ENCODE data around the gene EPS8L2. TPM values are rescaled to one million over a fixed set of nuclear protein-coding genes. Genes with fewer than 3 reads are reported as not detected.
"Not testable (repeated sequence)": the region's sequence is repeated elsewhere in the genome, so short reads cannot be mapped to it uniquely, and the experiment has no call there.

The EPS8L2 gene
- total RNA-seq, 4 donors from 2014 or later: 5.6 to 31.6 (median 24.9) TPM

- H3K36me3 ChIP-seq: no peaks in the 10 kb centered on the region
- no peak overlapping the region for H3K27ac ChIP-seq (replicated peaks in 1 of 4)
- no peak overlapping the region for H3K4me3 ChIP-seq
- intact Hi-C loops (cut with DNase I): no loop called here
- no peak for DNase-seq (ENCODE audit: extremely low spot score)
- whole genome bisulfite sequencing: 83% methylated on average over 20 of the region's 20 CpGs
- H3K4me1 ChIP-seq: peaks cover 6 to 20% (median 15%) of the 10 kb centered on the region in 4 donors
- no peaks in the 10 kb centered on the region for H3K9me3 ChIP-seq
- no peak for TF ChIP-seq POLR2AphosphoS5 (IDR thresholded peaks at IDR 0.05)
- TF ChIP-seq EP300 (IDR thresholded peaks at IDR 0.05): no peak
- TF ChIP-seq POLR2A (IDR thresholded peaks at IDR 0.05; ENCODE audit: low read depth): no peak
- TF ChIP-seq, protein P1, sequence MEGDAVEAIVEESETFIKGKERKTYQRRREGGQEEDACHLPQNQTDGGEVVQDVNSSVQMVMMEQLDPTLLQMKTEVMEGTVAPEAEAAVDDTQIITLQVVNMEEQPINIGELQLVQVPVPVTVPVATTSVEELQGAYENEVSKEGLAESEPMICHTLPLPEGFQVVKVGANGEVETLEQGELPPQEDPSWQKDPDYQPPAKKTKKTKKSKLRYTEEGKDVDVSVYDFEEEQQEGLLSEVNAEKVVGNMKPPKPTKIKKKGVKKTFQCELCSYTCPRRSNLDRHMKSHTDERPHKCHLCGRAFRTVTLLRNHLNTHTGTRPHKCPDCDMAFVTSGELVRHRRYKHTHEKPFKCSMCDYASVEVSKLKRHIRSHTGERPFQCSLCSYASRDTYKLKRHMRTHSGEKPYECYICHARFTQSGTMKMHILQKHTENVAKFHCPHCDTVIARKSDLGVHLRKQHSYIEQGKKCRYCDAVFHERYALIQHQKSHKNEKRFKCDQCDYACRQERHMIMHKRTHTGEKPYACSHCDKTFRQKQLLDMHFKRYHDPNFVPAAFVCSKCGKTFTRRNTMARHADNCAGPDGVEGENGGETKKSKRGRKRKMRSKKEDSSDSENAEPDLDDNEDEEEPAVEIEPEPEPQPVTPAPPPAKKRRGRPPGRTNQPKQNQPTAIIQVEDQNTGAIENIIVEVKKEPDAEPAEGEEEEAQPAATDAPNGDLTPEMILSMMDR (IDR thresholded peaks at IDR 0.05): no peak
- H3K27me3 ChIP-seq: peaks cover 0 to 43% (median 4%) of the 10 kb centered on the region in 4 donors
These were observed 27.0 kb downstream of the EPS8L2 start for GRCh38 chr11:733072-733471.

GRCh38 chr11:734541-734940, 28.5 kb downstream of the EPS8L2 start:
- H3K27me3 ChIP-seq: peaks cover 0 to 29% (median 4%) of the 10 kb centered on the region in 4 donors
- intact Hi-C loops (cut with DNase I); H3K9me3 ChIP-seq; H3K36me3 ChIP-seq; H3K4me1 ChIP-seq; H3K4me3 ChIP-seq; H3K27ac ChIP-seq (replicated peaks in 1 of 4); DNase-seq (ENCODE audit: extremely low spot score): not testable (repeated sequence)
- WGBS: 95% methylated on average over 13 of the region's 26 CpGs

- peaks cover 0 to 8% (median 4%) of the 10 kb centered on the region in 4 donors for H3K4me1 ChIP-seq
- no peak for TF ChIP-seq POLR2A (IDR thresholded peaks at IDR 0.05; ENCODE audit: low read depth)
- TF ChIP-seq, protein P1 (IDR thresholded peaks at IDR 0.05): no peak
- TF ChIP-seq EP300 (IDR thresholded peaks at IDR 0.05): no peak
- TF ChIP-seq POLR2AphosphoS5 (IDR thresholded peaks at IDR 0.05): no peak
- 49% methylated on average over 9 of the region's 11 CpGs for WGBS
These were observed 31.3 kb downstream of the EPS8L2 start for GRCh38 chr11:737366-737765.

DNA sequence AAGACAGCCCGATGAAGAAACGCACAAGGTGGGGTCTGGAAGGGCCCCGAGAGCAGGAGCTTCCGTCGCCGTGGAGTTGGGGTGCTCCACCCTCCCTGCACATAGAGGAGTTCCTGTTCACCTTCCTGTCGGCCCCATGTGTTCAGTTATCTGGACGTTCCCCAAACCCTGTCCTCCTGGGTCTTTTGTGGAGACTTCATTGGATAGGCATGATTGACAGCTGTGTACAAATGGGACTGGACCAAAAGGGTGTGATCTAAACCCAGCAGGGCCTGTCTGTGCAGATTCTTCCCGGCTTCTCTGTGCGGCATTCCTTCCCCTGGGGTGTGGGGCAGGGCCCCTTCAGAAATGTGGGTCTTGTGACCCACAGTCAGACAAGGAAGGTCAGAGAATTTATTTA, 31.9 kb downstream of the EPS8L2 start:
- H3K9me3 ChIP-seq; H3K27ac ChIP-seq (replicated peaks in 1 of 4); H3K36me3 ChIP-seq; DNase-seq (ENCODE audit: extremely low spot score); intact Hi-C loops (cut with DNase I); H3K4me3 ChIP-seq; H3K4me1 ChIP-seq: not testable (repeated sequence)
- peaks cover 0 to 22% (median 4%) of the 10 kb centered on the region in 4 donors for H3K27me3 ChIP-seq
- 50% methylated on average over 10 of the region's 10 CpGs for WGBS

More at GRCh38 chr11:737366-737765, 31.3 kb downstream of the EPS8L2 start:
- DNase-seq (ENCODE audit: extremely low spot score): no peak
- intact Hi-C loops (cut with DNase I): no loop called here
- peaks cover 0 to 26% (median 4%) of the 10 kb centered on the region in 4 donors for H3K27me3 ChIP-seq
- no peak overlapping the region for H3K4me3 ChIP-seq
- no peak overlapping the region for H3K27ac ChIP-seq (replicated peaks in 1 of 4)
- no peaks in the 10 kb centered on the region for H3K36me3 ChIP-seq
- H3K9me3 ChIP-seq: no peaks in the 10 kb centered on the region

- TF ChIP-seq POLR2AphosphoS5 (IDR thresholded peaks at IDR 0.05) (no peak), POLR2A (IDR thresholded peaks at IDR 0.05; ENCODE audit: low read depth) (no peak), EP300 (IDR thresholded peaks at IDR 0.05) (no peak)
- TF ChIP-seq, protein P1 (IDR thresholded peaks at IDR 0.05): no peak
- H3K4me1 ChIP-seq: peaks cover 11 to 18% (median 13%) of the 10 kb centered on the region in 4 donors
- WGBS: 97% methylated on average over 3 of the region's 3 CpGs
- no peak overlapping the region for H3K27ac ChIP-seq (replicated peaks in 1 of 4)
- intact Hi-C loops (cut with DNase I): no loop called here
- H3K4me3 ChIP-seq: no peak overlapping the region
- peaks cover 0 to 8% (median 0%) of the 10 kb centered on the region in 4 donors for H3K27me3 ChIP-seq
- H3K9me3 ChIP-seq: no peaks in the 10 kb centered on the region
- no peaks in the 10 kb centered on the region for H3K36me3 ChIP-seq
- DNase-seq (ENCODE audit: extremely low spot score): no peak
These were observed 36.1 kb downstream of the EPS8L2 start for GRCh38 chr11:742156-742546.

GRCh38 chr11:742571-743201, 36.7 kb downstream of the EPS8L2 start:
- Histone ChIP-seq H3K4me3 (no peak overlapping the region), H3K4me1 (peaks cover 11 to 14% (median 12%) of the 10 kb centered on the region in 4 donors), H3K27me3 (peaks cover 0 to 8% (median 0%) of the 10 kb centered on the region in 4 donors), H3K9me3 (no peaks in the 10 kb centered on the region), H3K27ac (replicated peaks in 1 of 4) (no peak overlapping the region), H3K36me3 (no peaks in the 10 kb centered on the region)
- DNase-seq (ENCODE audit: extremely low spot score): no peak
- intact Hi-C loops (cut with DNase I): no loop called here
- WGBS: 91% methylated on average over 3 of the region's 4 CpGs
- TF ChIP-seq POLR2AphosphoS5 (IDR thresholded peaks at IDR 0.05): no peak
- TF ChIP-seq EP300 (IDR thresholded peaks at IDR 0.05): no peak
- TF ChIP-seq, protein P1 (IDR thresholded peaks at IDR 0.05): no peak
- TF ChIP-seq POLR2A (IDR thresholded peaks at IDR 0.05; ENCODE audit: low read depth): no peak
